Mucosa of rectum (tissue), 2 donors: Measurements from ENCODE around the gene ARL17A.
"Not testable (repeated sequence)": the region's sequence is repeated elsewhere in the genome, so short reads cannot be mapped to it uniquely, and the experiment has no call there.

ENCODE experiments used
- H3K27ac ChIP-seq, 2 donors: one replicate each; pipeline ENCODE4 v1.7.0; 2013; ENCODE audit warnings: inconsistent platforms in 2 of 2, low read depth in 2 of 2, low read length in 2 of 2
- H3K27me3 ChIP-seq, 2 donors: one replicate each; pipeline ENCODE4 v1.7.0; 2013; ENCODE audit warnings: low read length in 2 of 2; ENCODE audit not compliant: control insufficient read depth in 2 of 2, insufficient read depth in 2 of 2
- H3K36me3 ChIP-seq, 2 donors: one replicate each; pipeline ENCODE4 v1.7.0; 2013; ENCODE audit warnings: low read length in 2 of 2; ENCODE audit not compliant: control insufficient read depth in 2 of 2, insufficient read depth in 2 of 2
- H3K4me1 ChIP-seq, 2 donors: one replicate each; pipeline ENCODE4 v1.7.0; 2013; ENCODE audit warnings: low read length in 2 of 2, mild to moderate bottlenecking in 1 of 2; ENCODE audit not compliant: control insufficient read depth in 2 of 2, insufficient read depth in 2 of 2
- H3K4me3 ChIP-seq, 2 donors: one replicate each; pipeline ENCODE4 v1.7.0; 2013; ENCODE audit warnings: low read length in 2 of 2
- H3K9ac ChIP-seq, 2 donors: one replicate each; pipeline ENCODE4 v1.7.0; 2013; ENCODE audit warnings: low read length in 2 of 2, low read depth in 1 of 2, mild to moderate bottlenecking in 1 of 2
- H3K9me3 ChIP-seq, 2 donors: one replicate each; pipeline ENCODE4 v1.7.0; 2013; ENCODE audit warnings: low read length in 2 of 2; ENCODE audit not compliant: control insufficient read depth in 2 of 2
- donor health status: healthy.
- donor health status: Normal muscosa, but diverticular disease.

The ARL17A gene

GRCh38 chr17:46579083-46580075 is at the start of gene ARL17A:
TSS of gene ARL17A (minus strand) at chr17:46579691. CDS start at chr17:46576322, 3,369 bp downstream.
- not testable (repeated sequence) for H3K27me3 ChIP-seq, H3K4me1 ChIP-seq, H3K9ac ChIP-seq, H3K9me3 ChIP-seq, H3K36me3 ChIP-seq
- peak within 1 kb of the TSS in 1 of 2 donors; percentile 50 for H3K4me3 ChIP-seq
- H3K27ac ChIP-seq: peak within 1 kb of the TSS in 1 of 2 donors; percentile 48

GRCh38 chr17:46628753-46629436 is 49.4 kb upstream of the ARL17A start:
- H3K9me3 ChIP-seq: not testable (repeated sequence)

GRCh38 chr17:46627452-46627851 is 48.0 kb upstream of the ARL17A start:
- not testable (repeated sequence) for H3K4me1 ChIP-seq, H3K4me3 ChIP-seq, H3K27me3 ChIP-seq, H3K36me3 ChIP-seq, H3K27ac ChIP-seq, H3K9ac ChIP-seq, H3K9me3 ChIP-seq

More at GRCh38 chr17:46628753-46629436, 49.4 kb upstream of the ARL17A start:
- H3K9ac ChIP-seq, H3K4me3 ChIP-seq, H3K27ac ChIP-seq, H3K4me1 ChIP-seq, H3K27me3 ChIP-seq, H3K36me3 ChIP-seq: not testable (repeated sequence)

GRCh38 chr17:46624726-46625125 is 45.2 kb upstream of the ARL17A start:
- H3K4me1 ChIP-seq, H3K9me3 ChIP-seq, H3K4me3 ChIP-seq, H3K27ac ChIP-seq, H3K36me3 ChIP-seq, H3K27me3 ChIP-seq, H3K9ac ChIP-seq: not testable (repeated sequence)

- not testable (repeated sequence) for H3K36me3 ChIP-seq, H3K9me3 ChIP-seq, H3K4me3 ChIP-seq, H3K27me3 ChIP-seq, H3K4me1 ChIP-seq, H3K9ac ChIP-seq, H3K27ac ChIP-seq
Measured at GRCh38 chr17:46623790-46624189, 44.3 kb upstream of the ARL17A start.

DNA sequence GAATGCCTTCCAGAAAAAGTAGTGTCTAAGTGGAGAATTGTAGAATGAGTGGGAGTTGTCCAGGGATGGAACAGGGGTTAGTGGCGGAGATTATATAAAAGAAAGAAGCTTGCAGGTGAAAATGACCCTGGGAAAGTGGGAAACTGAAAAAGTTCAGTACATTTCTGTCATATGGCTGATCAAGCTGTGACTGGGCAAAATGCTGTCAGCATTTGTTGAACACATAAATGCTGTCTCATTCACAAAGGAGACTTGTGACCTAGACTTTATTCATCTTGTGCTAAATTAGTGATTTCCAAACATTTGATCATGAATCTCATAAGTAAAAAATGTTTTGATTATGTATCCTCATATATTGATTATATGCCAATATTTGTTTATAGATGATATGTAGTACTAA is 39.5 kb upstream of the ARL17A start:
- not testable (repeated sequence) for H3K4me1 ChIP-seq, H3K36me3 ChIP-seq, H3K27me3 ChIP-seq, H3K27ac ChIP-seq, H3K9ac ChIP-seq, H3K9me3 ChIP-seq, H3K4me3 ChIP-seq

- H3K4me3 ChIP-seq, H3K9ac ChIP-seq: not testable (repeated sequence)
Measured at GRCh38 chr17:46617121-46617520, 37.6 kb upstream of the ARL17A start.

GRCh38 chr17:46613876-46614275 is 34.4 kb upstream of the ARL17A start:
- H3K9me3 ChIP-seq, H3K4me1 ChIP-seq, H3K4me3 ChIP-seq, H3K27me3 ChIP-seq, H3K9ac ChIP-seq, H3K27ac ChIP-seq, H3K36me3 ChIP-seq: not testable (repeated sequence)

More at GRCh38 chr17:46617121-46617520, 37.6 kb upstream of the ARL17A start:
- H3K27ac ChIP-seq, H3K4me1 ChIP-seq, H3K36me3 ChIP-seq, H3K9me3 ChIP-seq, H3K27me3 ChIP-seq: not testable (repeated sequence)

DNA sequence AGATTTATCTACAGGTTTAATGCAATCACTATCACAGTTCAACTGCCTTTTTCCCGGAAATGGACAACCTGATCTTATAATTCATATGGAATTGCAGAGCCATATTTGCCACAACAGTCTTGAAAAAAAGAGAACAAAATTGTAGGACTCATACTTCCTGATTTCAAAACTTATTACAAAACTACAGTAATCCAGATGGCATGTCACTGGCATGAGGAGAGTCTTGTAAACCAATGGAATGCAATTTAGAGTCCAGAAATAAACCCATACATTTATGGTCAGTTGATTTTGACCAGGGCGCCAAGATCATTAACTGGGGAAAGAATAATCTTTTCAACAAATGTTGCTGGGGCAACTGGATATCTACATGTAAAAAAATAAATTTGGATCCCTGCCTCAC is 31.8 kb upstream of the ARL17A start:
- not testable (repeated sequence) for H3K36me3 ChIP-seq, H3K4me1 ChIP-seq, H3K4me3 ChIP-seq, H3K9me3 ChIP-seq, H3K27ac ChIP-seq, H3K9ac ChIP-seq, H3K27me3 ChIP-seq

- not testable (repeated sequence) for H3K4me1 ChIP-seq, H3K27ac ChIP-seq, H3K36me3 ChIP-seq, H3K4me3 ChIP-seq, H3K9ac ChIP-seq, H3K9me3 ChIP-seq, H3K27me3 ChIP-seq
Measured at GRCh38 chr17:46603125-46603524, 23.6 kb upstream of the ARL17A start.
